HL-60/S4 treated with retinoic acid at 250 ng/mL for 4 days and 3 days (cell line): ENCODE measurements around the gene UNC13A.

Experiments used
- in situ Hi-C: fragments of 300-500 bp; cut with MboI; formaldehyde crosslinking; loops from 2 replicates; pipeline ENCODE4 v1.7.0; 2022; ENCODE audit warnings: low sequenced_read_pairs

Gene UNC13A

DNA sequence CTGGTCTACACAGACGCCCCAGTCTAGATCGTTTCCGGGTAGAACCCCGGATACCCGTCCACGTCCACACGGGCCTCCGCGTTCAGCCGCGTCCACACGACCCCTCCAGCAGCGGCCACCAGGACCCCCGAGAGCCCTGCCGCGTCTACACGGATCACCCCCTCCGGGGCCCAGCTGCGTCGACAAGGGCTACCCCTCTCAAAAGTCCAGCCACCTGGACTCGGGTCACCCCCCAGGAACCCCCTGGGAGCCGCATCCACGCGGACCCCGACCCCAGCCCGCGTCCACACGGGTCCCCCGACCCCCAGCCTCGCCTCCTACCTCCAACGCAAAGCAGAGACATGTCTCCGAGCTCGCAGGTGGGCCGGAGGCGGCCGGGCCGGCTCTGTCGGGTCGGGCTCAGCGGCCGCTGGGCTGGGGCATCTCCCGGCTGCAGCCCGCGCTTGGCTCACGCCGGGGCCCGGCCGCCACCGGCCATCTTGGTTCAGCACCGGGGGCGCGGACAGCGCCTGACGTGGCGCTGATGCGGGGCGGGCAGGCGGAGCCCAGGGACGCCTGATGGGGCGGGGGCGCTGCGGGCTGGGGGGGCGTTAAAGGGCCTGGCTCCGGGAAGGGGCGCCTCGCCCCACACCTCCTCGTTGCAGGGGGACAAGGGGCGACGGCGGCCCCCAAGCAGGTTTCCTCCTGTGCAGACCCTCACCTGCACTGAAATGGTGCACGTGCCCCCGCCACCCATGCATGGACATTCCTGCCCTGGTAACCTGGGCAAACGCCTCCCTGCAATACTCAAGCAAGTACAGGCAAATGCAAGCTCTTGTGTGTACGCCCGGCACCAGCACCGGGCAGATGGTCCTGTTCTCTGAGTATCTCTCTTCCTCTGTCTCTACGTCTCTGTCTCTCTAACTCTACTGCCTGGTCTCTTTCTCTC, at the start of gene UNC13A:
TSS of gene UNC13A (minus strand) at position 498 of the 928 bp plus-strand sequence. CDS start at position 343, 155 bp downstream.
- in situ Hi-C loops = no loop called here

DNA sequence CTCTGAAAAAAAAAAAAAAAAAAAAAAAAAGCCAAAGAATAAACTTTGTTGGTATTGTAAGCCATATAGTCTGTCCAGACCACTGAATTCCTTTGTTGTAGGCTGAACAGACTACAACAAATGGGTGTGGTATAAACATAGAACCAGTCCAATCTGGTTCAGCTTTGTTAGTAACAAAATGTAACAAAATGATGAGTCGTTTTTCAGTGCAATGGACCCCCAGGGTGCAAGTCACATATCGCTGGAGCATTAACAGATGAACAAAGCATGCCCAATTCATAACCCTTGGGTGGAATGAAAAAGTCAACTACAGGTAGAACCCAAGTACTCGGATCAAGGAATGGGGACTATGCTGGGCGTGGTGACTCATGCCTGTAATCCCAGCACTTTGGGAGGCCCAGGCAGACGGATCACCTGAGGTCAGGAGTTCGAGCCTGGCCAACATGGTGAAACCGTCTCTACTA, 49.6 kb upstream of the UNC13A start:
- in situ Hi-C loops = no loop called here

DNA sequence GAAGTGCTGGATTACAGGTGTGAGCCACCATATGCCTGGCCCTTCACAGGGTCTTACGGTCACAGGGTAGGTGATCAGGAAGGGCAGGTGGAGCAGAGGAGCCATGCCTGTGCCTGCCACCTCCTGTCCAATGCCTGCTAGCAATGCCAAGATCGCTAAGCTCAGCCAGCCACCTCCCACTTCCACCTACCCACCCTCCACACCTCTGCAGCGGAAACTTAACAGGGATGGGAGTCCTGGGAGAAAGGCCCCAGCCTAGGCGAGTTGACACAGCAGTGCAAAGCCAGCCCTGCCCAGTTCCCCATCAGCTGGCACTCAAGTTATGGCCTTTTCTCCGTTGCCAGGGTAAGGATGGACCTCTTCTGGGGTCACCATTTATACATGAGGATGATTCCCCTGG, 47.3 kb upstream of the UNC13A start:
- in situ Hi-C loops = no loop called here

DNA sequence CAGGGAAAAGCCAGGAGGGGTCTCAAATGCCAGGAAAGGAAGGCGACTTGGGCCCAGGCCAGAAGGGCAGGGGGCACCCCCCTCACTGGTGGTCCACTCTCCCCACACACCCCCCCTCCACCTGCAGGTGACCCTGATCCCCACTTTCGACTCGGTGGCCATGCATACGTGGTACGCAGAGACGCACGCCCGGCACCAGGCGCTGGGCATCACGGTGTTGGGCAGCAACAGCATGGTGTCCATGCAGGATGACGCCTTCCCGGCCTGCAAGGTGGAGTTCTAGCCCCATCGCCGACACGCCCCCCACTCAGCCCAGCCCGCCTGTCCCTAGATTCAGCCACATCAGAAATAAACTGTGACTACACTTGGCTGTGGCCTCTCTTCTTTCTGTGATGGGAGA, 46.0 kb upstream of the UNC13A start:
- in situ Hi-C loops = no loop called here

DNA sequence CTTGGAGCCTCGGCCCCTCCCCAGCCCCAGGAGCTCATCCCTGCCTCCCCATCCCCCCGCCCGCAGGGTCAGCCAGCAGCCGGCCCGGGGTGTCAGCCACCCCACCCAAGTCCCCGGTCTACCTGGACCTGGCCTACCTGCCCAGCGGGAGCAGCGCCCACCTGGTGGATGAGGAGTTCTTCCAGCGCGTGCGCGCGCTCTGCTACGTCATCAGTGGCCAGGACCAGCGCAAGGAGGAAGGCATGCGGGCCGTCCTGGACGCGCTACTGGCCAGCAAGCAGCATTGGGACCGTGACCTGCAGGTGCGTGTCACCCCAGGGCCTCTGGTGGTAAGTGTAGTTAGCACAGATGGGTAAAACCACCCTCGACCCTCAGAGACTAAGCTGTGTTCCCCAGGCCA, 45.0 kb upstream of the UNC13A start:
- in situ Hi-C loops = no loop called here

DNA sequence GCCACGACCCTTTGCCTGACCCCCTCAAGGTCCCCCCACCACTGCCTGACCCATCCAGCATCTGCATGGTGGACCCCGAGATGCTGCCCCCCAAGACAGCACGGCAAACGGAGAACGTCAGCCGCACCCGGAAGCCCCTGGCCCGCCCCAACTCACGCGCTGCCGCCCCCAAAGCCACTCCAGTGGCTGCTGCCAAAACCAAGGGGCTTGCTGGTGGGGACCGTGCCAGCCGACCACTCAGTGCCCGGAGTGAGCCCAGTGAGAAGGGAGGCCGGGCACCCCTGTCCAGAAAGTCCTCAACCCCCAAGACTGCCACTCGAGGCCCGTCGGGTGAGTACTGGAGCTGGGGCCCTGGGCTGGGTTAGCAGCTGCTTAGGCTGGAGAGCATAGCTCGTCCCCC, 39.7 kb upstream of the UNC13A start:
- in situ Hi-C loops = no loop called here

DNA sequence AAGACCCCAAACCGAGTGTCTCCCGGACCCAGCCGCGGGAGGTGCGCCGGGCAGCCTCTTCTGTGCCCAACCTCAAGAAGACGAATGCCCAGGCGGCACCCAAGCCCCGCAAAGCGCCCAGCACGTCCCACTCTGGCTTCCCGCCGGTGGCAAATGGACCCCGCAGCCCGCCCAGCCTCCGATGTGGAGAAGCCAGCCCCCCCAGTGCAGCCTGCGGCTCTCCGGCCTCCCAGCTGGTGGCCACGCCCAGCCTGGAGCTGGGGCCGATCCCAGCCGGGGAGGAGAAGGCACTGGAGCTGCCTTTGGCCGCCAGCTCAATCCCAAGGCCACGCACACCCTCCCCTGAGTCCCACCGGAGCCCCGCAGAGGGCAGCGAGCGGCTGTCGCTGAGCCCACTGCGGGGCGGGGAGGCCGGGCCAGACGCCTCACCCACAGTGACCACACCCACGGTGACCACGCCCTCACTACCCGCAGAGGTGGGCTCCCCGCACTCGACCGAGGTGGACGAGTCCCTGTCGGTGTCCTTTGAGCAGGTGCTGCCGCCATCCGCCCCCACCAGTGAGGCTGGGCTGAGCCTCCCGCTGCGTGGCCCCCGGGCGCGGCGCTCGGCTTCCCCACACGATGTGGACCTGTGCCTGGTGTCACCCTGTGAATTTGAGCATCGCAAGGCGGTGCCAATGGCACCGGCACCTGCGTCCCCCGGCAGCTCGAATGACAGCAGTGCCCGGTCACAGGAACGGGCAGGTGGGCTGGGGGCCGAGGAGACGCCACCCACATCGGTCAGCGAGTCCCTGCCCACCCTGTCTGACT, 39.0 kb upstream of the UNC13A start:
- in situ Hi-C loops = no loop called here

DNA sequence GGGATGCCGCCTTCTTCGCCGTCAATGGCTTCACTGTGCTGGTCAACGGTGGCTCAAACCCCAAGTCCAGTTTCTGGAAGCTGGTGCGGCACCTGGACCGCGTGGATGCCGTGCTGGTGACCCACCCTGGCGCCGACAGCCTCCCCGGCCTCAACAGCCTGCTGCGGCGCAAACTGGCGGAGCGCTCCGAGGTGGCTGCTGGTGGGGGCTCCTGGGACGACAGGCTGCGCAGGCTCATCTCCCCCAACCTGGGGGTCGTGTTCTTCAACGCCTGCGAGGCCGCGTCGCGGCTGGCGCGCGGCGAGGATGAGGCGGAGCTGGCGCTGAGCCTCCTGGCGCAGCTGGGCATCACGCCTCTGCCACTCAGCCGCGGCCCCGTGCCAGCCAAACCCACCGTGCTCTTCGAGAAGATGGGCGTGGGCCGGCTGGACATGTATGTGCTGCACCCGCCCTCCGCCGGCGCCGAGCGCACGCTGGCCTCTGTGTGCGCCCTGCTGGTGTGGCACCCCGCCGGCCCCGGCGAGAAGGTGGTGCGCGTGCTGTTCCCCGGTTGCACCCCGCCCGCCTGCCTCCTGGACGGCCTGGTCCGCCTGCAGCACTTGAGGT, 38.1 kb upstream of the UNC13A start:
- in situ Hi-C loops = no loop called here

DNA sequence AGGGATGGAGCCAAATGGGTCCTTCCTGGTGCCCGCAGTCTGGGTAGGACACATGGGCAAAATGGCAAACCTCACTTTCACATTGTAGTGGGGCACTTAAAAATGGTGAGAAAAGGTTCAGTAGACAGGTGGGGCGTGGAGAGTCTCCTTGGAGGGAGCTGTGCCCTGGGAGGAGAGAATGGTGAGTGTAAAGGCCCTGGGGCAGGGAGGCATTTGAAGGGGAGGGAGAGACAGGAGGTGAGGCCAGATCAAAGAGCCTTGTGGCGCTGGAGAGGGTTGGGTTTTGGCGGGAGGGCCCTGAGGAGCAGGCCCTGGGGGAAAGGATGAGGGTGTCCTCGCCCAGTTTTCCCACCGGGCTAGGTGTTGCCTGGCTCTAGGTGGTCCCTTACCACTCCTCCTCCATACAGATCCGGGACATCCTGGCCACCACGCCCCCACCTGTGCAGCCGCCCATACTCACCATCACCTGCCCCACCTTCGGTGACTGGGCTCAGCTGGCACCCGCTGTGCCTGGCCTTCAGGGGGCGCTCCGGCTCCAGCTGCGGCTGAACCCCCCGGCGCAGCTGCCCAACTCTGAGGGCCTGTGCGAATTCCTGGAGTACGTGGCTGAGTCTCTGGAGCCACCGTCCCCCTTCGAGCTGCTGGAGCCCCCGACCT, 37.4 kb upstream of the UNC13A start:
- in situ Hi-C loops = no loop called here

DNA sequence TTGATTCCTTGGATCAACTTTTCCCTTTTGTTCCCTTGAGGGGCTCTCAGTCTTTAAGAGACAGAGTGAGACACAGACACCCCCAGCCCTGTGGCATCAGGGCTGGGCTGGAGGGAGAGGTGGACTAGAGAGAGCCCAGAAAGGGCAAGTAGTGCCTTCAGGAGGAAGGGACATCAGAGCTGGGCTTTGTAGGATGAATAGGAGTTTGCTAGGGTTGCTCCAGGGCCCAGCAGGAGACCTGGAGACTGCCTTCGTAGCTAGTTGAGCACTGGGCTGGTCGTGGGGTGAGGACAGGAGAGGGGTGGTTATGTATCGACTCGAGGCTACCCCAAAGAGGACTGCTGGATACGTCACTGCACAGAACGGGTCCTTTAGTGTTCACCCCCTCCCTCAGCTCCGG, 36.5 kb upstream of the UNC13A start:
- in situ Hi-C loops = loop anchor here (5.0 kb wide), 1 partner anchor 33 kb away; no protein-coding TSS in a partner anchor

DNA sequence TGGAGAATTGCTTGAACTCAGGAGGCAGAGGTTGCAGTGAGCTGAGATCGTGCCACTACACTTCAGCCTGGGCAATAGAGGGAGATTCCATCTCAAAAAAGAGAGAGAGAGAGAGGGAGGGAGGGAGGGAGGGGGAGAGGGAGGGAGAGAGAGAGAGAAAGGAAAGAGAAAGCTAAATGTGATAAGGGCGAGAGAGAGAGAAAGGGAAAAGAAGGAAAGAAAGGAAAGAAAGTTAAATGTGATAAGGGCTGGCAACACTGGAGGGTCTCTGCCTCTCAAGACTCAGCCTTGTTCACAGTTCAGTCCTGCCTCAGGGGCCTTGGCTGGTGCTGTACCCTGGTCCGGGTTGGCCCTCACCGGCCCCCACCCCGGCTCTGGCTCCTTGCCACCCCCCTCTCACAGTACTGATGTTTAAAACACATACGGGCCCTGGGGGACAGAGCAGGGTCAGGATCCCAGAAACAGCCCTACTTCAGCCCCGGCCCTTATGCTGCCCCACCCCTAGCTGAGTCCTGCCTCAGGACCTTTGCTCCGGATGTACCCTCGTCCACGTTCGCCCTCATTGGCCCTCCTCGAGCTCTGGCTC, 34.6 kb upstream of the UNC13A start:
- in situ Hi-C loops = loop anchor here (5.0 kb wide), 1 partner anchor 35 kb away; no protein-coding TSS in a partner anchor

DNA sequence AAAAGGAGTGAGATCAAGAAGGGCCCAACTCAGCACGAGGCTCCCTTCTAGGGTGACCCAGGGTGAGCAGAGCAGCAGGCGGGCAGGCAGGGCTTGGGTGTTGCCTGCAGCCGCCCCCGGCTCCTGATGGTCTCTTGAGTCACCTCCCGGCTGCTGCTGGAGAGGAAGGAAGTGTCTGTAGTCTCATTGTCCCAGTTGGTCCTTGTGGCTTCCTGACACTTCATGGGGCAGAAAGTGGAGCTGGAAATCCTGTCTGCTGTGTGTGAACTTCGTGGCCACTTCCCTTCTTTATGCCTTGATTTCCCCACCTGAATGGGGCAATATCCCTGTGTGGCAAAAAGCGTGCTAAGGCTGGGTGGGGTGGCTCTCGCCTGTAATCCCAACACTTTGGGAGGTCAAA, 33.7 kb upstream of the UNC13A start:
- in situ Hi-C loops = loop anchor here (5.0 kb wide), 1 partner anchor 35 kb away; no protein-coding TSS in a partner anchor

DNA sequence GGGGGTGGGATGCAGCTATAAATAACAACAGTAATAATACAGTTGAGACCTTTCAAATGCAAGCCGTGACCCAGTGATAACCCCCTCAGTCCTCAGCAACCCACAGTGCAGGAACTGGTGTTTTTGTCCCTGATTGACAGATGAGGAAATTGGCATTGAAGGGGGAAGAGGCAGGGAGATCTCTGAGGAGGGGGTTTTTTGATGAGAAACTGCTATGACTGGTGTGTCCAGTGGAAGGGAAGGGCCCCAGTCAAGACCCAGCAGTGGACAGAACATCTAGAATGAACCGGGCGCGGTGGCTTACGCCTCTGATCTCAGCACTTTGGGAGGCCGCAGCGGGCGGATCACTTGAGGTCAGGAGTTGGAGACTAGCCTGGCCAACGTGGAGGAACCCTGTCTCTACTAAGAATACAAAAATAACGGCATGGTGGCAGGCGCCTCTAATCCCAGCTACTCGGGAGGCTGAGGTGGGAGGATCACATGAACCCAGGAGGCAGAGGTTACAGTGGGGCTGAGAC, 33.0 kb upstream of the UNC13A start:
- in situ Hi-C loops = loop anchor here (5.0 kb wide), 1 partner anchor 36 kb away; no protein-coding TSS in a partner anchor

DNA sequence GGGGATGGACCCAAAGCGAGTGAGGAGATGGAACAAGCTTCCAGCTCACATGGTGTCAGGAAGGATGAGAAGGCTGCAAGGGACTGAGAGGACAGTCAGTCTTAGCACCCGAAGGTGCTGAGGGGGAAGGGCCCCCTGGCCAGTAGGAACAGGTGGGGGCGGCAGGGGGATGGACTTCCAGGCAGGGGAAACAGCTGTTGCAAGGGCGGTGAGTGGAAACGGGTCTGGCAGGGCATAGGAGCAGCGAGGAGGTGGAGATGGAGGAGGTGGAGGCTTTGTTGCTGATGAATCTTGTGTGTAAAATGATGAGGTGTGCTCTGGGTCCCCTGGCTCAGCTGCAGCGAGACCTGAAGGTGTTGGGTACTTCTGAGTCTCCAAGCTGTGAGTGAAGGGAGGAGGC, 32.3 kb upstream of the UNC13A start:
- in situ Hi-C loops = loop anchor here (5.0 kb wide), 1 partner anchor 37 kb away; no protein-coding TSS in a partner anchor

DNA sequence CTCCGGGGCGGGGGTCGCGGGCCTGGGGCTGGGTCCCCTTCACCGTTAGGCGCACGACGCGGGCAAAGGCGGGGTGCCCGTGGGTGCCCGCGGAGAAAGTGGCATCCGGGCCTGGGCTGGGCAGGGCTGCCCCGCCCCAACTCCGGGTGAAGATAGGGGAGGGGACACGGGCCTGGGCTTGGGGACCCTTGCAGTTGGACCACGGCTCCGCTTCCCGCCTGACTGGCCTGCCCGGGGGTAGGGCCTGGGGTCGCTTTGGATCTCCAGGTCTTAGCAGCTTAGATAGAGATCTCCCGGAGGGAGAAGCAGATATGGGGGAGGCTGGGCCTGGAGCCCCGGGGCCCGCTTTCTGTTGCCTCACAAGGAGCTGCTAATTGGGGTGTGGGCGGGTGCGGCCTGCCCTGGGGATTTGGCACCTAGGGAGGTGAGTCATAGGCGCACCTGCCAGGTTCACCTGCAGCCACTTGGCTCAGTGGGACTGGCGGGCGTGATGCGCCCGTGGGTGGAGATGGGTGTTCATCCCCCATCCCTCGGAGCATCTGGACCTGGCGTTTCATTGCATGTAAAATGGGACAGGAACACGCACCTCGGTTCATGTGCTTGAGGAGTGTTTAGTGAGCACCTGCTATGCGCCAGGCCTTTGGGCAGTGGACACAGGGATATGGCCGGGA, 31.7 kb upstream of the UNC13A start:
- in situ Hi-C loops = loop anchor here (5.0 kb wide), 1 partner anchor 37 kb away; no protein-coding TSS in a partner anchor

DNA sequence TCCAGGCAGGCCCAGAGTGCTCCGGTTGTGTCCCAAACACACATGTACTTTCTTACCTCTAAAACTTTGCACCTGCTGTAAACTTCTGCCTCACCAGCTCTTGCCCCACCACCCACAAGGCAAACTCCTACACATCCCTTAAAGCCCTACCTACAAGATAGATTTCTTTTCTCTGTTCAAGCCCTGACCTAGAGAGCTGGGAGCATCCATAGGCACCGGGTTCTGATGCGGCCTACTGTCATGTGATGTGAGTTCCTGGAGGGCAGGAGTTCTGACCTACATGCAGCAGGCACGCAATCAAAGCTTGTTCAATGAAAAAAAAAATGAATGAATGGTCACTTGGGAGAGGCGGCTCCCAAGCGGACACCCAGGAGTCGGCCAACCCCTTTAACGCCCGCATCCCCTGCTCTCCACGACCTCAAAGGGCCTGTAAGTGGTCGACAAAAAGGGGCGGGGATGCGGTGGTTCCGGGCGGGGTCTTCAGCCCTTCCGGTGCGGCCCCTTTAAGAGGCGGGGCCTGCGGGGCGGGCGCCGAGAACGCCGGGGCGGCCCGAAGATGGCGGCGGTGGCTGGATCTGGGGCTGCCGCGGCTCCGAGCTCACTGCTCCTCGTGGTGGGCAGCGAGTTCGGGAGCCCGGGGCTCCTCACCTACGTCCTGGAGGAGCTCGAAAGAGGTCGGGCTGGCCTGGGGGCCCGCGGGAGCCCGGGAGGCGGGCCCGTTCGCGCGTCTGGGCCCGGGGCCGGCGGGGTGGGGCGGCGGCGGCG, 31.0 kb upstream of the UNC13A start, which contains the start of gene MAP1S:
TSS of gene MAP1S (plus strand) at position 534 of the 765 bp plus-strand sequence. CDS start at position 557, 23 bp downstream.
- in situ Hi-C loops = no loop called here

DNA sequence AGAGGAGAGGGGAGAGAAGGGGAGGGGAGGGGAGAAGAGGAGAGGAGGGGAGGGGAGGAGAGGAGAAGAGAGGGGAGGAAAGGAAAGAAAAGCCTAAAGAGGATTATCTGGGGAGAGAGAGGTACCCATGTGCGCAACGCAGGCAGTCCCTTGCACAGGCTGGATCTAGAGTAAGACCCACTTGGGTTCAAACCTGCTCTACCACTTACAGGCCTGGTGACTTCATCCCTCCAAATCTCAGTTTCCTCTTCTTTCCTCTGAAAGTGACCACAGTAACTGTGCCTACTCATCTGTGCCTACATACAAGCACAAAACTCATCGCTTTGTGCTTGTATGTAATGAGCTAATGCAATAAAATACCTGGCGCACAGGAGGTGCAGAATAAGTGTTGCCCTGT, 30.4 kb upstream of the UNC13A start:
- in situ Hi-C loops = no loop called here

DNA sequence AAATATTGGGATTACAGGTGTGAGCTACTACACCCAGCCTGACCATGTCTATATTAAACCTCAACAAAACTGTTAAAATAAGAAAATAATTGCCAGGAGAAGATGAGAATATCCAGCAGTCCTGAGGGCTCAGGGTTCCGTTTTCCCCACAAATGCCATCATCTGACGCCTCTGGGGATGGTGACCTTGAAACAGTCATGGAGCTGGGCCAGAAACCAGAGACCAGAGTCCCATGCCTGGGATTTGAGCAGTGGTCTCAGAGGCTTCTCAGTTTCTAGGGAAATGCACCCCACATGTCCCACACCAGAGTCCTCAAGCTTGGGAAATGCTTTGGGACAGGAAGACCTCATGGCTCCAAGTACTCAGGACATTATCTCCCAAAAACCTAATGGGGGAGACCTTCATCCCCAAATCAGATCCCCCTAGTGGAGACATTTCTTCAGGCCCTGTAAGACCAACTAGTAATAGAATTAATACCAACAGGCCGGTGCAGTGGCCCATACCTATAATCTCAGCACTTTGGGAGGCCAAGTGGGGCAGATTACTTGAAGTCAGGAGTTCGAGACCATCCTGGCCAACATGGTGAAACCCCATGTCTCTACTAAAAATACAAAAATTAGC, 28.3 kb upstream of the UNC13A start:
- in situ Hi-C loops = no loop called here
